Activated CD8-positive, alpha-beta memory T cell treated with anti-CD3 and anti-CD28 coated beads for 24 hours (primary cell): Measurements from ENCODE around the gene PADI1.

ENCODE experiments used
- DNase-seq: peaks from one replicate; pipeline ENCODE4 v3.0.0-alpha.2; 2020

PADI1 gene

GRCh38 chr1:17277511-17278159, 72.7 kb downstream of the PADI1 start:
- DNase-seq, result no peak

GRCh38 chr1:17278996-17279830, 74.3 kb downstream of the PADI1 start:
- no peak for DNase-seq

GRCh38 chr1:17280436-17280835, 75.5 kb downstream of the PADI1 start:
- no peak for DNase-seq

- DNase-seq, result no peak
Measured at GRCh38 chr1:17280894-17281293, 76.0 kb downstream of the PADI1 start.

- no peak for DNase-seq
Measured at GRCh38 chr1:17281775-17282181, 76.8 kb downstream of the PADI1 start.

GRCh38 chr1:17282836-17283235, 77.9 kb downstream of the PADI1 start:
- DNase-seq, result no peak

- no peak for DNase-seq
Measured at GRCh38 chr1:17286646-17287045, 81.7 kb downstream of the PADI1 start.

- DNase-seq, result no peak
Measured at GRCh38 chr1:17287130-17287776, 82.3 kb downstream of the PADI1 start.

- no peak for DNase-seq
Measured at GRCh38 chr1:17289721-17290120, 84.8 kb downstream of the PADI1 start.

- DNase-seq, result no peak
Measured at GRCh38 chr1:17290553-17290952, 85.6 kb downstream of the PADI1 start.

GRCh38 chr1:17292299-17293160, 87.6 kb downstream of the PADI1 start:
- DNase-seq, result no peak

- no peak for DNase-seq
Measured at GRCh38 chr1:17293681-17294425, 88.9 kb downstream of the PADI1 start.

- no peak for DNase-seq
Measured at GRCh38 chr1:17295292-17295691, 90.4 kb downstream of the PADI1 start.
